CD4-positive, alpha-beta T cell treated with Interleukin-4 for 1 hour (primary cell): Measurements from ENCODE around the gene ARFGAP1.
"Not testable (repeated sequence)": the region's sequence is repeated elsewhere in the genome, so short reads cannot be mapped to it uniquely, and the experiment has no call there.

Experiments
- DNase-seq, 2 donors: peaks; one replicate each; pipeline ENCODE4 v3.0.0-alpha.2; 2020 to 2022

ARFGAP1 gene

DNA sequence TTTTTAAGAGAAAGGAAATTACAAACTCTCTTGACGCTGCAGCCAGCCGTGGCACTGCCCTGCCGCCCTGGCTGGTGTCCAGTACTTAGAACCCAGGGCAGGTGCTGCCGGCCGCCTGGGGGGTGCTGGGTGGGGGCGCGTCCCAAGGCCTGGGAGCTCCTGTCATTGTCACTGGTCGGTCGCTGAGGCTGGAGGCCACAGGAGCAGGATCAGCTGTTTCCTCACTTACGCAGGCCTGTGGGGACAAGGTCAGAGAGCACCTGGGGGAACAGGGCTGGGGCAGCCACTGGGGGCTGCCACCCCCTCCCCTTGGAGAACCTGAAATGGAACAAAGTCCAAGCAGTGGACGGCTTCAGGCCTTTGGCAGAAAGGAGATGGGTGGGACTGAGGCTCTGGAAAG, 31.3 kb upstream of the ARFGAP1 start:
- DNase-seq, result no peak

DNA sequence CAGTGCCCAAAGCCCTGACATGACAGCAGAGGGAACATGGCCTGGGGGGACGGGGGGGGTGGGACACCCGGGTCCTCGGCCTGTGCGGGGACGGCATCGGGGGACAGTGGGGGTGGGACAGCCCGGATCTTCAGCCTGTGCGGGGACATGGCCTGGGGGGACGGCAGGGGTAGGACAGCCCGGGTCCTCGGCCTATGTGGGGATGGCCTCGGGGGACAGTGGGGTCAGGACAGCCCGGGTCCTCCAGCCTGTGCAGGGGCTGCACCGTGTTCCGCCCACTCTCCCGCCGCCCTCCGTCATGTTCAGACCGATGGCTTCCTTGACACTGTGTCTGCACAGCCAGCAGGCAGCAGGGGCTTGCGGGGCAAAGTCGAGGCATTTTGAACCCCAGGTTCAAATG, 29.9 kb upstream of the ARFGAP1 start:
- DNase-seq, result no peak

DNA sequence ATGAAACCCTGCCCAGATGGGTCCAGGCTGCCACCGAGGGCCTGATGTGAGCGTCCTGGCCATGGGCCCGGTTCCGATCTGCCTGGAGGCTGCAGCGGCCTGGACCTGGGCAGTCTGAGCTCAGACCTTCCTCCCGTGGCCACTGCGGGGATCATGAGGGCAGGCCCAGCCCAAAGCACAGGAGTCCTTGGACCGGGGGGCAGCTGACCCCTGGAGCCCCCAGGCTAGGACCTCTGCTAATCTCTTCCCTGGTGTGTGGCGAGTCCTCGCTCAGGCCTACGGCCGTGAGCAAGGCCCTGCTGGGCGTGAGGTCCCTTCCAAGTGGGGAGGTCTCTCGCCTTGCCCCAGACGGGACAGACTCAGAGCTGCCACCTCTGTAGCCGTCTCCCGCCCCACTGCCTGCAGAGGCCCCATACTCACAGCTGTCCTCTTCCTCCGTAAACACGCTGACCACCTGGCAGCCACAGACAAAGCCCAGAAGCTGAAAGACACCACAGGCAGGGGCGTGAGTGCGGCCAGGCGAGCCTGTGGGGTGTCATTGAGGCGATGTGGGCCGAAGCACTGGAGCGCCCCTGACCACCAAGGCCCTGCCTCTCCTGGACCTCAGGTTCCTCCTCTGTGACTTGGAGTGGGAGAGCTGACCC, 28.9 kb upstream of the ARFGAP1 start:
- DNase-seq, result no peak

DNA sequence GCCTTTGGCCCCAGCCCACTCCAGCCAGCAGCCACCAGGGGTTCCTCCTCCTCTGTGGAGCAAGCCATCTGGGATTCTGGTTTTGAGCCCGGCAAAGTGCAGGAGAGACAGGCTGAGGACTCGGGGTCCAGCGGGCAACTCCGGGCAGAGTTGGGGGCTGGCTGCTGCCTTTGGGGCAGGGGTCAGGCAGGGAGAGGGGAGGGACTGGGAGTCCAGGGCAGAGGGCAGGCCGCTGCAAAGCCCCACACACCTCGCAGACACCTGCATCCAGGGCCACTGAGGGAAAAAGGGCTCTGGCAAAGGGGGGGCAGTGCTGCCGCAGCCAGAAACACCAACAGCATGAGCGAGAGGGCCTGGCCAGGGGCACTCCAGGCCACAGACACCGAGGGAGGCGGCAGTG, 28.1 kb upstream of the ARFGAP1 start:
- no peak for DNase-seq

DNA sequence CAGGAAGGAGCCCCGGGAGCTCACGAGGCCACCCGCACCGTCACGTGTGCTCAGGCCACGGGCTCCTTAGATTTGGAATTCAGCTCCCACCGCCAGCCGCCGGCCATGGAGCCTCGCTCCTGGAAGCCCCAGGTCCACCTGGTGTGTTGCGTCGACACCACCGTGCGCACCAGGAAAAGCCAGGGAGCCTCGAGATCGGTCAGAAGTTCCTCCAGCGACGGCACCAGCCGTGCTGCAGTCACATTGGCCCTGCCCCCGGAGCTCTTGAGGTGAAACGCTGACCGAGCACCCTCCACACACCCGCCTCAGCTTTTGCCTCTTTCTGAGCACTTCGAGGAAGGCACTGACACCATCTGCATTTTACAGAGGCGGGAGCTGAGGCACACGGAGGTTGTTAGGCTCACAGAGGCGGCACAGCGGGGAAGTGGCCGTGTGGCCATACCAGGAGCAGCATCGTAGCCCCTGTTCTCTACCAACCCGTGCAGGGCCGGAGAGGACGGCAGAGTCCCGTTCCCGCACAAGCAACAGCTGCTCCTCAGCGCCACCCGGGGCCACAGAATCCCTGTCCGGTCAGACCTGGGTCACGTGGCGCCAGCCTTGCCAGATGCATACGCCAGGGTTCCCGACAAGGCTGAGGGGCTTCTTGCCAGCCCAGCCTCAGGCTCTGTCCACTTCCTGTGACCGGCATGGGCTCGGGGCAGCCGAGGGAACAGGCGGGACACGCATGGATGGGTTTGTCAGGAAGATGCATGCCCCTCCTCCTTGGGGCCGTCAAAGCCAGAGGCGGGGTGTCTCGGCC, 25.9 kb upstream of the ARFGAP1 start:
- DNase-seq, result no peak

DNA sequence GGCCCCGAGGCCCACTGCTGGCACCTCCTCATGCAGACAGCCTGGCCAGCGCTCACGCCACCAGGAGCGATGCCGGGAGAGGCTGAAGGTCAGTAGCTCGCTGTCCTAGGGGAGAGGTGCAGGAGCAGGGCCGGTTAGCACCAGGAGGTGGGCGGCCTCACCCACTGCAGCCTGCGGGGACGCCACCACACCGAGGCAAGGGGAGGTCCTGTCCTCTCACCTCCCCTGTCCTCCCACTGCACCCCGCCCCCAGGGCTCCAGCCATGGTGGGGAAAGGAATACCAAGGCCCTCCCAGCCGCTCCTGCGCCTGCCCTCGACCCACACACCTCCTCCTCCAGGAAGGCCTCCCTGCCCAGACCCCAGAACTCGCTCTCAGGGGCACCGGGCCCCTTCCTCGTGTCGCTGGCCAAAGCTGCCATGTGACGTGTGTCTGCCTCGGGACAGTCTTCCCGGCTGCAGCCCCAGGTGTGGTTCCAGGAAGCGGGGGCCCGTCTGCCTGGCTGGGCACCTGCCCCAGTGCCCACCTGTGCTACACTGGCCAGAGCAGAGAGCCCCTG, 24.9 kb upstream of the ARFGAP1 start:
- no peak for DNase-seq

DNA sequence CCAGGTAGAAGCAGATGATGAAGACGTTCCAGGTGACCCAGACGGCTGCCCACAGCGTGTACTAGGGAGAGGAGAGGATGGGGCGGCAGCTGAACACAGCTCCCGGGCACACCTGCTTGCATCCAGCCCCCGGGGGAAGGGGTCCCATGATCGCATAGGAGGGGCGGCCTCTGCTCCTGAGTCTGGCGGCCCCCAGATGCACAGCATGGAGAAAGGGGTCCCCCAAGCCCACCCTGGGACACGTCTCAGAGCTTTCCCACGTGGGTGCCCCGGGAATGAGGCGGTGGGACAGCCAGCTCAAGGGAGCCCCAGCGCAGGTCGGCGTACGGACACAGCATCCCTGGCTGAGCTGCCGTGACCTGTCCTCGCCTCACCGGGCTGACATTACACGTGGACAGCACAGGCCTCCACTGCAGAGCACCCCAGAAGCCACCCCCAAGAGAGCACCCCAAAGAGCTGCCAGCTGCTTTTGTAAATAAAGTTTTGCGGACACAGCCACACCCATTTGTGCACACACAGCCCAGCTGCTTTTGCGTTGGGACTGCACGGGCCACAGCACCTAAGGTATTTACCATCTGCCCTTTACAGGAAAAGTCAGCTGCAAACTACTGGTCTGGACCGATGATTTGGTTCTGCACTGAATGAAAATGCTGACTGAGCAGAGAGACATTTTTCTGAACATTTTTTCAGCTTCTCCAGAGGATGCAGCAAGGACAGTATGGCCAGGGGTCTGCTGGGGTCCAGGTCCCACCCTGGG, 23.6 kb upstream of the ARFGAP1 start:
- DNase-seq, result no peak

DNA sequence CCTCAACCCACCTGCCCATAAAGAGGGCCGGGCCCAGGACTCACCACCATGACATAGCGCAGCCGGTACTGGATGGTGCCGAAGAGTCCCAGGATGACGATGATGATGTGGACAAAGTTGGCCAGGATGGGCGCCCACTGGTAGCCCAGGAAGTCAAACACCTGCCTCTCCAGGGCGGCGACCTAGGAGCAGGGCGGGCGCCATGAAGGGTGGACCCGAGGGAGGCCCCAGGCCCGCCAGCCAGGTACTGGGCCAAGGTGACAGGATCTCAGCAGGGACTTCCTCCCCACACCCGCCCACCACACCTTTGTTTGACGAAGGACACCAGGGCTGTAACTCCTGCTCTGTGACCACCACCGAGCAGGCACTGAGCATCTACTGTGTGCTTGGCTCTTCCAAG, 22.7 kb upstream of the ARFGAP1 start:
- DNase-seq, result no peak

DNA sequence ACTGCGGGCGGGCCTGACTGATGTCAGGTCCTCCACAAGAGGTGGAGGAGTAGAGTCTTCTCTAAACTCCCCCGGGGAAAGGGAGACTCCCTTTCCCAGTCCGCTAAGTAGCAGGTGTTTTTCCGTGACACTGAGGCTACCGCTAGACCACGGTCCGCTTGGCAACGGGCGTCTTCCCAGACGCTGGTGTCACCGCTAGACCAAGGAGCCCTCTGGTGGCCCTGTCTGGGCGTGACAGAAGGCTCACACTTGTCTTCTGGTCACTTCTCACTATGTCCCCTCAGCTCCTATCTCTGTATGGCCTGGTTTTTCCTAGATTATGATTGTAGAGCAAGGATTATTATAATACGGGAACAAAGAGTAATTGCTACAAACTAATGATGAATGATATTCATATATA, 21.3 kb upstream of the ARFGAP1 start:
- not testable (repeated sequence) for DNase-seq

DNA sequence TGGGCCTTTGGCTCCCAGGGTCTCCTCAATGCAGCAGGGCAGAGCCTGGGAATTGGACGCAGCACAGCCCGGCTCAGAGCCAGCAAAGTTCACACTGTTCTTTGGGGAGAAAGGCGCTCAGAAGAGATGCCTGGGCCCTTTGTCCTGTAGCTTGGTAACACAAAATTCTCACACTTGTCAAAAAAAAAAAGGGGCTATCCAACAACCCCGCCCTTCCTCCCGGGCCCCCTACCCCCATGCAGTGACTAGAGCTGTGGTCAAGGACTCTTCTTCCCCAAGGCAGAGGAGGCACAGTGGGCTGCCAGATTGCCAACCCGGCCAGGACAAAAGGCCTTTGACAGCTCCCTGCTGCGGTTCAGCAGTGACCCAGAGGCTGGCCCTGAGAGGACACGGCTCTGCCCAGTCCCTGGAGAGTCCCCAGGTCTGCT, 20.3 kb upstream of the ARFGAP1 start:
- no peak for DNase-seq

DNA sequence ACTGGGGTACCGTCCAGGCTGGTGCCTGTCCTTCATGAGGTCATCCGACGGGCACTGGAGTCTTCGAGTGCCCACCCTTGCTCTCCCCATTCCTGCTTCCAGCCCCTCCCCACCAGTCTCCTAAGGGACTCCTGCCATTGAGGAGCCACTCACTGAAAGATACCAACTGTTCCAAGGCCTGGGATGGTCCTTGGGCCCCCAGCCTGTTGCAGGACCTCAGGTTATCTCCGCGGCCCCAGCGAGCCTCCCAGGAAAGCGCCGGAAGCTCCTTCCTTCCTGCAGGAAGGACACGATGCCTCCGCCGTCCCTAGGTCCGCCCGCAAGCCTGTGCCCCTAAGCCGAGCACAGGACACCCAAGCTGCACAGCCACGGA, 19.6 kb upstream of the ARFGAP1 start:
- no peak for DNase-seq

DNA sequence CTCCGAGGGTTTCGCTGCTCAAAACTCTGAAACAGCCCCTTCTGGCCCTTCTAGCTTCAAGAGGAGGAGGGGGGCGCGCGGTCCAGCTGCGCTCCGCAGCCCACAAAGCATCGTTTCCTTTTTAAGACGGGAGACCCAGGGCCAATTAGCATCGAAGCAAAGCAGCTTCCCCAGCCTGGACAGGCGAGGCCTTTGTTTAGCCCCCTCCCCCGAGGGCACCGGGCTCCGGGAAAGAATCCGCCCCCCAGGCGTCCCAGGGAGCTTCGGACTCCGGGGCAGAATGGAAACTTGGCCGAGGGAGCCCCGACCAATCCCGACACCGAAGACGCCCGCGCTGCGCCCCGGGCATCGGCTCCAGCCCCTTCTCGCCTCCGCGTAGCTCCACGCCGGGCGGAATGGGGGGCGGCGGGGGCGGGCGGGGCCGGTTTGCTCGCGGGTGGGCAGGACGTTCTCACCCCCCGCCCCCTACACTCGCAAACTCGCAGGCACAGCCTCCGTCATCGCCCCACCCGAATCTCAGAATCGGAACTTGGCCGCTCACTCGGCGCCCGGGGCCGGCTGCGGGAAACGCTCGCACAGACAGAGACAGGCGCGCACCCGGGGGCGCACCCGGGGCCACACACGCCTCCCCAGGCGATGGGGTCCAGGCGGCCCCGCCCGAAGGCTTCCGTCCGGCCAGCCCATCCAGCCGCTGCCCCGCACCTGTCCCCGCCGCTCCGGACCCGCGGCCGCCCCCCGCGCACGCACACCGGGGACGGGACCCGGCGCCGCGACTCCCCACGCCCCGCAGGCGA, 19.0 kb upstream of the ARFGAP1 start:
- DNase-seq, result no peak

DNA sequence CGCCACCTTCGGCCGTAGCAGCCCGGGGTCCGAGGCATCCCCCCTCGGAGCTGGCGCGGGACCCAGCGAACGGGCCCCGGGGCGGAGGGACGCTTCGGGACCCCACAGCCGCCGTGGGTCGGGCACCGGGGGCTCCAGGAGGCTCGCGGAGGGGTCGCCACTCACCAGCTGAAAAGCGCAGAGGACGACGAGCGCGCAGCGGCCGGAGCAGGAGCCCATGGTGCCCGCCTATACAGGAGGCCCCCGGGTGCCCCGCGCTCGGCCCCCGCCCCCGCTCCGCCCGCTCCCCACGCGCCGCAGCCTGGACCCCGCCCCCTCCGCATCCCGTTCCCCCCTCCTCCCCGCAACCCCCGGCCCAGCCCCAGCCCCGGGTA, 18.4 kb upstream of the ARFGAP1 start, which contains the start of gene NKAIN4:
NKAIN4 (minus strand) TSS at position 232 of the 374 bp plus-strand sequence; CDS start at position 219, 13 bp downstream.
- DNase-seq, result no peak

DNA sequence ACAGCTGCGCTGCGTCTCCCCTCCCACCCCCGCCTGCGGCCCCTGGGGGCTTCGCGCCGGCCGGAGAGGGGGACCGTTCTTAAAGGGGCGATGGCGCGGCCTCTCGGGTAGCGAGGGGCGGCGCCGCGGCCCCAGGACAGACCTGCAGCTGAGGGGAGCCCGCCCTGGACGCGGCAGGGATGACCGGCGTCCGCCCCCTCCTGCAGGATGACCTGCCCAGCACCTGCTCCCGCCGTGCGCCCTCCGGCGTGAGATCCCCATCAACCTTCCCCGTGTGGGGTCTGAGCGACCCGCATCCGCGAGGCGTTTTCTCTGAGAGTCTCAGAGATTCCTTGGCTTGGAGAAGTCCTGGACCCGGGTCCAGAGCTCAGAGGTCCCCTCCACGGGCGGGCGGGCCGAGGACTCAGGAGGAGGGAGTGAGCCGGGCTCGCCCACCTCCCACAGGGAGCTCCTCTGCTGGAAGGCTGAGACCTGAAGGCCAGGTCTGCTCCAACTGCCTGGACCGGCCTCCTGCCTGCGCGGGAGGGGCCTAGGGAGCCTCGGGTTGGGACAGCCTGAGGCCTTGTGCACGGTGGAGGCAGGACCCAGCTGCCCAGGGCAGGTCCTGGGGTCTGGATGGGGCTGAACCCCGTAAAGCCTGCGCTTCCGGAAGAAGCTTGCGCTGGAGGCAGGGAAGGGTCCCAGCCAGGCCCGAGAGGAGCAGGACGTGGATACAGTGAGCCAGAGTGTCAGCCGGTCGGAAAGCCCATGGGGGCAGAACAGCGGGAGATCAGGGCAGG, 17.8 kb upstream of the ARFGAP1 start:
- no peak for DNase-seq

DNA sequence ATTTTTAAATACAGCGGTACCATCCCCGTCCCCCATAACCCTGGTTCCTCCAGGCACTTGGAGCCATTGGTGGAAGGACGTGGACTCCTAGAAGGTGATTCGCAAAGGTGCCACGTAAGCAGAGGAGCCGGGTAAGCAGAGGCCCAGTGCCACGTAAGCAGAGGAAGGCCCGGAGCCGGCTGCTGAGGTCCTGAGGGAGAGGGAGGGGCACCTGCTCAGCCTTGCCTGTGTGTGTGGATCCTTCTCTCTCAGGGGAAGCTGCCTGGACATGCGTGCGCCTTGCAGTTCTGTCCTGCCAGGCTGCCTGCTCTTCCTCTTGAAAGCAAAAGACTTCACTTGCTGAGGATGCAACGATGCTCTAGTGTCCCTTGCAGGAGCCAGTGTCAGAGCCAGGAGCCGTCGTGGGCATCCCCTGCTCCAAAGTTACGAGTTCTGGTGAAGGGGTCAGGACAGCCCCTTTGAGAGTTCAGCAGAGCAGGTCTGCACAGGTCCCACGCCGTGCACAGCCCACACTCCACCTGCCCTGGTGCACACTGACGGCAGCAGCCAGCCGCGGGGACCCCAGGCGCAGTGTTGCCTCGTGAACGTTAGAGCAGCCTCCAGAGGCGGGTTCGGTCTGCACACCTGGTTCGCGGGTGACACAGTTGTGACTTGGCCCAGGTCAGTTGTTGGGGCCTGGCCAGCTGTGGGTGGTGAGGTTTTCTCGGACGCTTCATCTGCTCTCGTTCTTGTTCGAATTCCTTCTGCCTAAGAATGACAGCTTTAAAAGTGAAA, 16.5 kb upstream of the ARFGAP1 start:
- DNase-seq, result no peak

DNA sequence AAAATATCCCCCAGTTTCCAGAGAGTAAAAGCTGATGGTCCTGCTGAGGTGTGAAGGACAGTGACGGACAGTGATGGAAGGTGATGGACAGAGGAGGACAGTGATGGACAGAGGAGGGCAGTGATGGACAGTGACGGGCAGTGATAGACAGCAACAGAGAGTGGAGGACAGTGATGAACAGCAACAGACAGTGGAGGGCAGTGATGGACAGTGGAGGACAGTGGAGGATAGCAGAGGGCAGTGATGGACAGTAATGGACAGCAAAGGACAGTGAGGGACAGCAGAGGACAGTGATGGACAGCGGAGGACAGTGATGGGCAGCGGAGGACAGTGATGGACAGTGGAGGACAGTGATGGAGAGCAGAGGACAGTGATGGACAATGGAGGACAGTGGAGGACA, 15.7 kb upstream of the ARFGAP1 start:
- DNase-seq, result no peak

DNA sequence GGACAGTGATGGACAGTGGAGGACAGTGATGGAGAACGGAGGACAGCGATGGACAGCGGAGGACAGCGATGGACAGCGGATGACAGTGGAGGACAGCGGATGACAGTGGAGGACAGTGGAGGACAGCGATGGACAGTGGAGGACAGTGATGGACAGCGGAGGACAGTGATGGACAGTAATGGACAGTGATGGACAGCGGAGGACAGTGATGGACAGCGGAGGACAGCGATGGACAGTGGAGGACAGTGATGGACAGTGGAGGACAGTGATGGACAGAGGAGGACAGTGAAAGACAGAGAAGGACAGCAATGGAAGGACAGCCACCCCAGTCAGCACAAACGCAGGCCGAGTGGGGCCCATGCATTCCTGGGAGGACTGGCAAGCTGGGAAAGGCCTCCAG, 15.0 kb upstream of the ARFGAP1 start:
- no peak for DNase-seq

DNA sequence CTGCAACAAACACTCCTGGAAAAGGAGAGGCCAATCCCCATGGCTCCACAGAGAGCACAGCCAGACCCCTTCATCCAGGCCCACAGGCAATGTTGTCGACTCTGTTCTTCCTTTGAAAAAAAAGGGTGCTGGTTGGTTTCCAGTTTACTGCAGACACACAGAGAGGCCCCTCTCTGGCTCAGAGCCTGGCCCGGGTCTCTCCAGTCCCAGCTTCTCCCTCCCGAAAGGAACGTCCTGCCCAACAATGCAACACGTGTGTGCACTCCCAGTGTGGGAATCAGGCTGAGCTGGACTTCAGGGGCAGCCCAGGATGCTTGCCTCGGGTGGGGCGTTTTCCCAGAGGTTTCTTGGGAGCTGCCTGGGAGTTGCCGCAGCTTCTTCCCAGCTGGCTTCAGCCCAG, 13.8 kb upstream of the ARFGAP1 start:
- DNase-seq, result no peak

DNA sequence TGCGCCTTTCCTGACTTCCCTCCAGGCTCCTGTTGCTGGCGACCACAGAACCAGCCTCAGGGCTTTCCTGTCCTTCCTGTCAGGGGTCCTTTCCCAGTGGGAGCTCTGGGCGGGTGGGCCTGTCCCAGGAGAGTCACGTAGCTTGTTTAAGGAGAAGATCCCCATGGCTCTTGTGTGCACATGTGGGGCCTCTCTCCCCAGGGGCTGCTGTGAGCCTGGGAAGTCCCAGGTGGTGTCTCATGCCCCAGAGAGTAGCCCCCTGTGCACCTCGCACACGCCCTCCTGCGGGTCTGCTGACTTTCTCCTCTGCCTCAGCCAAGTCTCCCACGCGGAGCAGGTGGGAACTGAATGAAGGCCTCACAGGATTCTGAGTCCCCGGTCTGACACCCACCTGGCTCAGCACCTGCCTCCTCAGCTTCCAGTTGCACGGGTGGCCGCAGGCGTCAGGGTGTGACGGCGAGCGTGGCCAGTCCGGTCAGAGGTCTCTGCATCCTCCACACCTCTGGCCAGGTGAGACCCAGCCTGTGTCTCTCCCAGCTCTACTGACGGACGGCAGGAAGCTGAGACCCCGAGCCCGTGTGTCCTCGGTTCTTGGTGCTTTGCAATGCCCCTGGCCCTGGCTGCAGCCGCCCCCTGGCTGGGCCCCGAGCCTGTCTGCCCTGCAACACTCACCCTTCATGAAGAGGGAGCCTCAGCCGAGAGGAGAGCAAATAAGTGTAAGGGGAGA, 12.7 kb upstream of the ARFGAP1 start:
- no peak for DNase-seq

DNA sequence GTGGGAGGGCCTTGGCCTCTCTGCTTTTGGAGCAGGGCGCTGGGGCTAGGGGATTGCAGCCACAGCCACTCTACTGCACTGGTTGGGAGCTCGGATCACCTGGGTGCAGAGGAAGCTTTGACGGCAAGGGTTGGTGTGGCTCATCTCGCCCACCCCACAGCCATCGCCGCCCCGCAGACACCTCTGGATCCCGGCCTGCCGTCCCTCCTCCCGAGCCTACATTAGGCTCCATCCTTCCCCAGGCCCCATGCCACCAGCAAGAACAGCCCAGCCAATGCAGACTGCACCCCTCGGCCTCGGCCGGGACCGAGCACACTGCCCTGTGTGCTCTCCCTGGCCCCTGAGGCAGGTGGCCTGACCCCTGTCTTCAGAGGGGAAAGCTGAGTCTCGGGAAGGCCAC, 12.1 kb upstream of the ARFGAP1 start:
- DNase-seq, result no peak
